Measurements from ENCODE around the gene DNAJB11.

Gene DNAJB11

DNA sequence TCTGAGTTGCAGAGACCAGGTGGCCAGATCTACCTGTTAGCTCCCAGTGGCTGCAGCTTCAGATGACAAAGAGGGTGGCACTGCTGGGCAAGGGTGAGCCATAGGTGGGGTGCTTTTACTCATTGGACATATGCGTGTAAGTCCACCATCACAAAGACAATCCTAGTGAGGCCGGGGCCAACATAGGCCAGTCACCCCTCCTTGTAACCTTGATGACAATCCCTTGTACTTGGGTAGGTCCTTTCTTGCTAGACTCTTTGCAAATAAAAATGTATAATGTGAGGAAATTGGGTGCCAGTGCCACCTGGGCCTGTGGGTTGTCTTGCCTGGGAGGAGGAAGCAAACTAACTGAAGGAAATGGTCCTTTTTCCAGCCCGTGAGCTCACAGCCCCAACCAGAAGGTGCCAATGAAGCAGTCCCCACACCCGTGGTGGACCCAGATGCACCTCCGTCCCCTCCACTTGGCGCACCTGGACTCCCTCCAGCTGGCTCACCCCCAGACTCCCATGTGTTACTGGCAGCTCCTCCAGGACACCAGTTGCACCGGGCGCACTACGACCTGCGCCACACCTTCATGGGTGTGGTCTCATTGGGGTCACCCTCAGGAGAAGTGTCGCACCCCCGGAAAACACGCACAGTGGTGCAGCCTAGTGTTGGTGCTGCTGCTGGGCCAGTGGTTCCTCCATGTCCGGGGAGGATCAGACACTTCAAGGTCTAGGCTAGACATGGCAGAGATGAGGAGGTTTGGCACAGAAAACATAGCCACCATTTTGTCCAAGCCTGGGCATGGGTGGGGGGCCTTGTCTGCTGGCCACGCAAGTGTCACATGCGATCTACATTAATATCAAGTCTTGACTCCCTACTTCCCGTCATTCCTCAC lies 49.9 kb downstream of the DNAJB11 start:
- Histone ChIP-seq H3K27ac (no peak overlapping the region), H3K4me3 (no peak overlapping the region)
- TF ChIP-seq, protein P1, sequence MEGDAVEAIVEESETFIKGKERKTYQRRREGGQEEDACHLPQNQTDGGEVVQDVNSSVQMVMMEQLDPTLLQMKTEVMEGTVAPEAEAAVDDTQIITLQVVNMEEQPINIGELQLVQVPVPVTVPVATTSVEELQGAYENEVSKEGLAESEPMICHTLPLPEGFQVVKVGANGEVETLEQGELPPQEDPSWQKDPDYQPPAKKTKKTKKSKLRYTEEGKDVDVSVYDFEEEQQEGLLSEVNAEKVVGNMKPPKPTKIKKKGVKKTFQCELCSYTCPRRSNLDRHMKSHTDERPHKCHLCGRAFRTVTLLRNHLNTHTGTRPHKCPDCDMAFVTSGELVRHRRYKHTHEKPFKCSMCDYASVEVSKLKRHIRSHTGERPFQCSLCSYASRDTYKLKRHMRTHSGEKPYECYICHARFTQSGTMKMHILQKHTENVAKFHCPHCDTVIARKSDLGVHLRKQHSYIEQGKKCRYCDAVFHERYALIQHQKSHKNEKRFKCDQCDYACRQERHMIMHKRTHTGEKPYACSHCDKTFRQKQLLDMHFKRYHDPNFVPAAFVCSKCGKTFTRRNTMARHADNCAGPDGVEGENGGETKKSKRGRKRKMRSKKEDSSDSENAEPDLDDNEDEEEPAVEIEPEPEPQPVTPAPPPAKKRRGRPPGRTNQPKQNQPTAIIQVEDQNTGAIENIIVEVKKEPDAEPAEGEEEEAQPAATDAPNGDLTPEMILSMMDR (IDR thresholded peaks at IDR 0.05) = no peak
- no peak for DNase-seq (ENCODE audit: low spot score)

DNA sequence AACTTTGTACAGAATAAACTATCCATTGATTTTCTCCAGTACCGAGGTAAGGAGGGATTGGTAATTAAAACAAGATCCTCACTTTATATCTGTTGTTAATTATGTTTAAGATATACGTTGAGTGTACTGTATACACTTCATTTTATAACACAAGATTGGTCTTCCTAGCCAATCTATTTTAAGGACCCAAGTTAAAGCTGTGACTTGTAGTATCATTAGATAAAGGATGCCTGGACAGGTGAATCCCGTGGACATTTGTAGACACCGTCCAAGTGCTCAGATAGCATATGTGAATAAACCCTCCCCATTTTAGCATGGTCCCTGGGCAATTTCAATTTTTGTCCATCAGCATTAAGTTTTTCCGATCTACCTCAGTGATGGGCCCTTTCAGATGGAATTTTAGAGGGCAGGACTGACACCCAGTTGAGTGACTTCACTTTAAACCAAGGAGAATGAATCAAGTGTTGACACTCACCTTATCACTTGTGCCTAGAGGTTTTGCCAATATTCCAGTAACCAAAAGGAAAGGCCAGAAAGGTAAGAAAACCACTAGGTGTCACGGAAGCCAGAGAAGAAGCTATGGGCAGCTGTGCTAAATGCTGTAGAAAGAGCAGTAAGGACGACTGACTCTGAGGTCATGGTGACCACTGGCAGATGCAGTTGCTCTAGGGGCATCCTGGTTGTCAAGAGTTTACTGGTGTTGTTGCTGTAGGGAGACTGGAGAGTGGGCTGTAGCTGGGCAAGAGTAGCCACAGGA lies 51.6 kb downstream of the DNAJB11 start:
- TF ChIP-seq, protein P1 (IDR thresholded peaks at IDR 0.05) = no peak
- Histone ChIP-seq H3K4me3 (no peak overlapping the region), H3K27ac (no peak overlapping the region)
- no peak for DNase-seq (ENCODE audit: low spot score)

DNA sequence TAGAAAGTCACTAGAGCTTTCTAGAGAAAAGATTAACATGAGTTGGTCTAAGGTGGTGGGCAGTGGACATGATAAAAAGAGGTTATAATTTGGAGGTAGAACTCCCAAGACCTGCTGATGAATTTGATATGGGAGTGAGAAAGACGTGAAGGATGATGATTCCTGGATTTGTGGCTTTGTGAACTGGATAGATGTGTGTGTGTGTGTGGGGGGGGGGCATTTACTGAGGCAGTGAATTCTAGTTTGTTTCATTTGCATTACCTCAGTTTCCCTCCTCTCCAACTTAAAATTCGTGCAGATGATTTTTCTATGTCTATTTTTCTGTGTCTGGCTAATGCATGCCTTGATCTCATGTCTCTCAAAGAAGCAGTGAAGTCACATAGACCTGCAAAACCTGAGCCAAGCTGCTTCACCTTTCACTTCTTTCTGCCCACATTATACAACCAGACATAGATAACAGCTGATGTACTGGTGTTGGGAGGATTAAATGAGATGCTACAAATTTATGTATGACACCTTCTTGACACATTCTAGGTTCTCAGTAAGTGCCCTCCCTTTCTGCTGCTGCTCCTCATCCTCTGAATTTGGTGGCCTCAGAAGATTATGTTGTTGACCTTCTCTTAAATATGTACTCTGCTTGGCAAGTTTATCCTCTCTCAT lies 52.3 kb downstream of the DNAJB11 start:
- Histone ChIP-seq H3K27ac (no peak overlapping the region), H3K4me3 (no peak overlapping the region)
- TF ChIP-seq, protein P1 (IDR thresholded peaks at IDR 0.05) = no peak
- DNase-seq (ENCODE audit: low spot score) = no peak

DNA sequence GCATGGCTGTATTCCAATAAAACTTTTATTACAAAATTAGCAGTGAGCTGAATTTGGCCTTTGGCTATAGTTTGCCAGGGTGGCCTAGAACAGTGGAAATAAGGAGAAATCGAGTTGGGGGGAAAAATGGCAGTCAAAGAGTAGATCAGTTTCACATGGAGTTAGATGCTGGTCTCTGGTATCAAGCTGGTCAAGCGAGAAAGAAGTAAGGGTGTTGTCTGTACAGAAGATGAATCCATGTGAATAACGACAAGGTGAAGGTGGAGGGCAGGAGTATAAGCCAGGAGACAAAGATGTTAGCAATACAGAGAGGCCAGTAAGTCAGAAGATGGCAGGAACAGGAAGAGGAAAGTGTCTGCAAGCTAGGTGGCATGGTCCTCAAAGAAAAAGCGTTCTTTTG lies 54.1 kb downstream of the DNAJB11 start:
- no peak for DNase-seq (ENCODE audit: low spot score)
- TF ChIP-seq, protein P1 (IDR thresholded peaks at IDR 0.05) = no peak
- Histone ChIP-seq H3K27ac (no peak overlapping the region), H3K4me3 (no peak overlapping the region)

DNA sequence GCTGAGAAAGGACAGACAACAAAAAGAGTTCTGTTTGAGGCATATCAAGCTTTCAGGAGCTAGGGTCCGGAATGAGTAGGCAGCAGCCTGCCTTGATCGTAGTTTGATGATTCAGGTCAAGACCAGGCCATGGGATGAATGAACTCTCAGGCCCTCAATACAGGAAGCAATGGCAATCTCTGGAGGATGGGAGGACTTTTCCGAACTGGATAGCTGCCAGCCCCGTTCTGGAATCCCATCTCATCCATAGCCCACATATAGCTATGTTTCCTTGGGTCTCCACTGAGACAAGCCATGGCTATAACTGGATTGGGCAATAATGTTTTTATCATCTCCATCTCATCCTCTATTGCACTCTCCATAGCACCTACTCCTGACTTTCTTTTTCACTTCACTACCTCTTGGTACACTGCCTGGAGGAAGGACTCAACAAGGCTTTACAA lies 55.1 kb downstream of the DNAJB11 start:
- TF ChIP-seq, protein P1 (IDR thresholded peaks at IDR 0.05) = no peak
- no peak for DNase-seq (ENCODE audit: low spot score)
- Histone ChIP-seq H3K4me3 (no peak overlapping the region), H3K27ac (no peak overlapping the region)

DNA sequence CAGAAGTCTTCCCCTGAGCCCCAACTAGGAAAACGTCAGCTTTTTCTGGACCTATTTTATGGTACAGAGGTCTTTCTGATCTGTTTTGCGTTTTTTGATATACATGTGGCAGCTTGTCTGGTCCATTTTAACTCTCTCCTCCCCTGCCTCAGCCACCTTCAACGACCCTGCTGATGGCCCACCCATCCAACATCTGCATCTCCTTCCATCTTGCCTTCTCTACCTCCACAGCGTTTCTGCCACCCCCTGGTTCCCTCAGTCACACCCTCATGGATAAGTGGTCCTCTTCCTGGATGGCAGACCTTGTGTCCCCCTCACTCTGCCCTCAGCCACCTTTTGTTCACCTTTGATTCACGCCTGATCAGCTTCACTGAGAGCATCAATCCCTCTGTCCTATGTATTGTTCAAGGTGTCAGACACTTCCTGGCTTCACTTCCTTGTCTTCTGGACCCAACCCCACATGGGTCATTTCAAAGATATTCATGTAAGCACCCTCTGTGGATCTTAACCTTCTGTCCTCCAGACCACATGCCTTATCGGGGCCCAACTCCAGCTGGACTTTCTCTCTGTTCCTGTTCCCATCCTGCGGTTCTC lies 55.8 kb downstream of the DNAJB11 start:
- DNase-seq (ENCODE audit: low spot score) = no peak
- Histone ChIP-seq H3K27ac (no peak overlapping the region), H3K4me3 (no peak overlapping the region)
- TF ChIP-seq, protein P1 (IDR thresholded peaks at IDR 0.05) = no peak
